Activated T-cell treated with anti-CD3 and anti-CD28 coated beads, Interleukin-2, amount 50 U/mL, for 72 hours (primary cell): ENCODE results near the gene ZFC3H1. TPM values are rescaled to one million over a fixed set of nuclear protein-coding genes. Genes with fewer than 3 reads are reported as not detected.
"Not testable (repeated sequence)": the region's sequence is repeated elsewhere in the genome, so short reads cannot be mapped to it uniquely, and the experiment has no call there.

Experiments used
- ATAC-seq, 2 donors: fragments of 150-1000 bp; cut with Tn5 transposase; replicated peaks in 1 of 2; 2 replicates each; pipeline ENCODE4 v1.10.0; 2021; ENCODE audit warnings: moderate library complexity in 2 of 2, mild to moderate bottlenecking in 1 of 2
- DNase-seq, 2 donors: peaks; one replicate each; pipeline ENCODE4 v3.0.0; 2021 to 2022; ENCODE audit warnings: mixed read lengths in 1 of 2
- H3K27ac Mint-ChIP-seq: one replicate; pipeline ENCODE4 v1.8.0; 2022; ENCODE audit warnings: mild to moderate bottlenecking, moderate library complexity, mixed read lengths
- H3K27me3 Mint-ChIP-seq: one replicate; pipeline ENCODE4 v1.8.0; 2022; ENCODE audit warnings: low read depth, mixed read lengths
- H3K36me3 Mint-ChIP-seq, 2 donors: one replicate each; pipeline ENCODE4 v1.8.0; 2022; ENCODE audit warnings: mixed read lengths in 2 of 2, mild to moderate bottlenecking in 1 of 2; ENCODE audit not compliant: insufficient read depth in 2 of 2
- H3K4me1 Mint-ChIP-seq: one replicate; pipeline ENCODE4 v1.8.0; 2022; ENCODE audit warnings: low read depth, mixed read lengths
- H3K4me3 Mint-ChIP-seq, 2 donors: one replicate each; pipeline ENCODE4 v1.8.0; 2022; ENCODE audit warnings: mild to moderate bottlenecking in 2 of 2, mixed read lengths in 2 of 2, moderate library complexity in 2 of 2
- H3K9me3 Mint-ChIP-seq, 2 donors: one replicate each; pipeline ENCODE4 v1.8.0; 2022; ENCODE audit warnings: mixed read lengths in 2 of 2
- total RNA-seq, 2 donors: library from RNA; stranded (reverse); gene quantifications; one replicate each; pipeline ENCODE4 v1.2.3, GENCODE V29; 2022

The ZFC3H1 gene
- 10 to 100 TPM; 87.7 to 98.7 TPM for total RNA-seq

GRCh38 chr12:71663561-71664410, at the start of gene ZFC3H1, which contains the start of gene THAP2:
ZFC3H1 (minus strand) TSS chr12:71663848; CDS start chr12:71663610, 238 bp downstream.
THAP2 (plus strand) TSS chr12:71664301; CDS start chr12:71664510, 209 bp downstream.
- H3K9me3 Mint-ChIP-seq = peaks cover 0 to 4% of the 10 kb centered on the region in 2 donors
- H3K4me3 Mint-ChIP-seq = peak within 1 kb of the TSS; percentile 95 to 99
- ATAC-seq = peak; percentile 85 to 88
- peaks cover 15 to 34% of the 10 kb centered on the region in 2 donors for H3K36me3 Mint-ChIP-seq
- H3K27me3 Mint-ChIP-seq = no peaks in the 10 kb centered on the region
- H3K4me1 Mint-ChIP-seq = peaks cover 46% of the 10 kb centered on the region
- H3K27ac Mint-ChIP-seq = peak within 1 kb of the TSS; percentile 99
- DNase-seq = peak; percentile 88 to 93

DNA sequence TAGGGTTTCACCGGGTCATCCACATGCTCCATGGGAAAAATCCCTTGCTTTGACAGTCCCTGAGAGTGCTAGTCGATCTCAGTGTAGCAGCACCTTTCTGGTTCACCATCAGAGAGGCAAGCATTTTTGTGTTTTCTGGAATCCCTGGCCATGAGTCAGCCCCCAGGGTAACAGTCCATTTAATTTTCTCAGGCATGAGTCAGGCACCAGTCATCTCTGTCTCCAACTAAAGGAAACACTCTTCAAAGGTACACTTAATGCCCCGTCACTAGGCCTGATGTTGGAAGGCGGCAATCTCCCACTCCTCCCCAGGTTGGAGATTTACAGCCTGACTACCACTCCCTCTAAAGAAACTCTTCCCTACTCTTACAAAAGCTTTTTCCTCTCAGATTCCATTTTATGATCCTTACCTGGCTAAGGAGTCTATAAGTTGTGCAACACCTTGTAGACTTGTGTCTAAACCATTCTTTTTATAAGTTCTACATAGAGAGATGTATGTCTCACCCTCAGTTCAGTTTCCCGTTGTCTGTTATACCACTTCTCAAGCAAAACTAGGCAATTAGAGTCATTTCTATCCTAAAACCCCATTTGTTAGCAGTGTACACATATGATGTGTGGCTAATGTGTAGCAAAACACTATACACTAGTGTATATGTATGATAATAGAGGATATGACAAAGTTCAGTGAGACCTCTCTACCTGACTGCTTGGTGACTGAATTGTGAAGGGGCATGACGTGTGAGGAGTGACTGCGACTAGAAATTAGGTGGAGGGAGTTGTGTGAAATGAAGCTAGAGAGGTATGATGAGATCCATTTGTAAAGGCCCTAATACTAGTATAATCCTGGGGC, 46.9 kb upstream of the ZFC3H1 start:
- Mint-ChIP-seq H3K4me1 (peaks cover 20% of the 10 kb centered on the region), H3K27ac (no peak overlapping the region), H3K4me3 (no peak overlapping the region), H3K9me3 (peaks cover 10 to 12% of the 10 kb centered on the region in 2 donors), H3K36me3 (peaks cover 6 to 12% of the 10 kb centered on the region in 2 donors), H3K27me3 (no peaks in the 10 kb centered on the region)
- ATAC-seq (peak; percentile 57 to 71), DNase-seq (peak in 1 of 2 donors; percentile 6)

- DNase-seq = no peak
- H3K27ac Mint-ChIP-seq = no peak overlapping the region
- no peak for ATAC-seq
- peaks cover 6 to 9% of the 10 kb centered on the region in 2 donors for H3K36me3 Mint-ChIP-seq
- no peaks in the 10 kb centered on the region for H3K27me3 Mint-ChIP-seq
- H3K9me3 Mint-ChIP-seq = peaks cover 10 to 11% of the 10 kb centered on the region in 2 donors
- H3K4me3 Mint-ChIP-seq = no peak overlapping the region
- H3K4me1 Mint-ChIP-seq = peaks cover 20% of the 10 kb centered on the region
Measured at GRCh38 chr12:71708658-71709057, 45.0 kb upstream of the ZFC3H1 start.

DNA sequence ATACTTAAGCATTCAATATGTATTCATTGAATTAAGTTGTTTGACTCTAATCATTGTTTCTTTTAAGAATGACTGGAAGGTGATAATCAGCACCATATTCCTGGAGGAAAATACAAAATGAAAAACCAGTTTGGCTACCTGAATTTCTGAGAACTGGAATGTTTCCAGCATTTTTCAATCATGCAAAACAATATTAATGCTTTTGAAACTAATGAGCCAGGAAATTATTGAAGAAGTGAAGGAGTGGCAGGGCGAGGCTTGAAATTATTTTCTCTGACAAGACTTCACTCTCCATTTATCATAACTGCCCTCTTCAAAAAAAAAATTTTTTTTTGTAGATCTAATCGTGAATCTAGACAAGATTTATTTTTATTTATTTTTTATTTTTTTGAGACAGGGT, 41.3 kb upstream of the ZFC3H1 start:
- no peaks in the 10 kb centered on the region for H3K27me3 Mint-ChIP-seq
- peaks cover 13% of the 10 kb centered on the region for H3K4me1 Mint-ChIP-seq
- H3K9me3 Mint-ChIP-seq = no peaks in the 10 kb centered on the region
- no peak for ATAC-seq
- H3K27ac Mint-ChIP-seq = no peak overlapping the region
- no peak for DNase-seq
- no peak overlapping the region for H3K4me3 Mint-ChIP-seq
- peaks cover 0 to 2% of the 10 kb centered on the region in 2 donors for H3K36me3 Mint-ChIP-seq

DNA sequence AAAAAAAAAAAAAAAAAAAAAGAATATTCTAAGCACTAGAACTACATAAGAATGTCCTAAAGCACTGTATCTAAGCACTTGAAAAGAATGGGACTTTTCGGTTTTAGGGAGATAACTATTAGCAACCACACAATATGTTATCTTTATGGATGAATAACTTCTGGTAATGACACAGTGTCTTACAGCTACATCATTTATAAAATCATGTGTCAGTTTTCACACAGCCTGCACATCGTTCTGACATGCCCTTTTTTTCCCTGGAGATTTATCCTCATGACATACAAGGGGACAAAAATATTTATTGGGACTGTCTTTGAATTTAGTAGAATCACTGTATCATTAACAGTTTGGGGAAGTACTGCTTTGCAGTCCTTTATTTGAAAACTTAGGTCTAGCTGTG, 39.6 kb upstream of the ZFC3H1 start:
- ATAC-seq (no peak), DNase-seq (no peak)
- H3K4me3 Mint-ChIP-seq = no peak overlapping the region
- H3K9me3 Mint-ChIP-seq = no peaks in the 10 kb centered on the region
- H3K27ac Mint-ChIP-seq = no peak overlapping the region
- no peaks in the 10 kb centered on the region for H3K27me3 Mint-ChIP-seq
- H3K4me1 Mint-ChIP-seq = peaks cover 8% of the 10 kb centered on the region
- H3K36me3 Mint-ChIP-seq = peaks cover 3 to 6% of the 10 kb centered on the region in 2 donors

DNA sequence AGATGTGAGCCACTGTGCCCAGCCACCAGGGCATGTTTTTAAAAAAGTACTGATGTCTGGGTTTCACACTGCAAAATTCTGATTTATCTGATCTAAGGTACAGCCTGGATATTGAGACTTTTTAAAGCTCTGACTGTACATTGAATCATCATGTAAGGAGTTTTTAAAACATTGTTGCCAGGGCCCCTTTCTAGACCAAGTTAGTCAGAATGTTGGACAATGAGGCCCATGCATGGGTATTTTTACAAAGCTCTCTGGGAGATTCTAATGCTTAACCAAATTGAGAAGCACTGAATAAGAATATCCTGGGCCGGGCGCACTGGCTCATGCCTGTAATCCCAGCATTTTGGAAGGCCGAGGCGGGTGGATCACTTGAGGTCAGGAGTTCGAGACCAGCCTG, 38.9 kb upstream of the ZFC3H1 start:
- Mint-ChIP-seq H3K4me1 (peaks cover 2% of the 10 kb centered on the region), H3K27ac (no peak overlapping the region), H3K9me3 (no peaks in the 10 kb centered on the region), H3K27me3 (no peaks in the 10 kb centered on the region), H3K4me3 (no peak overlapping the region), H3K36me3 (peaks cover 3 to 6% of the 10 kb centered on the region in 2 donors)
- DNase-seq = no peak
- ATAC-seq = no peak

- DNase-seq, H3K27me3 Mint-ChIP-seq, H3K9me3 Mint-ChIP-seq, H3K4me1 Mint-ChIP-seq, H3K4me3 Mint-ChIP-seq, H3K27ac Mint-ChIP-seq, H3K36me3 Mint-ChIP-seq, ATAC-seq: not testable (repeated sequence)
Measured at GRCh38 chr12:71702181-71702580, 38.5 kb upstream of the ZFC3H1 start.

DNA sequence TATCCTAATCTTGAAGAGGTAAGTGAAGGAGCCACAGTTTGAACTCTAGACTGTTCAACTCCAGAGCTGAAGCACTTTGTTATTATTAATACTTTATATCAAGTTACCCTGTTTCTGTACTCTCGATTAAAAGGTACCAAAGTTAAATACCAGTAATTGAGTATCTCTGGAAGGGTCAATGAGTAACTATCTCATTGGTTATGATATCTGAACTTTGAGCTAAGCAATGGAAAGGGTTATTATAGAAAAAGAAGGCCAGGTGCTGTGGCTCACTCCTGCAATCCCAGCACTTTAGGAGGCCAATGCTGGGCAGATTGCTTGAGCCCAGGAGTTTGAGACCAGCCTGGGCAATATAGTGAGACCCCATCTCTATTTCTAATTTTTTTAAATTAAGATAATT, 32.1 kb upstream of the ZFC3H1 start:
- no peak overlapping the region for H3K27ac Mint-ChIP-seq
- H3K27me3 Mint-ChIP-seq = no peaks in the 10 kb centered on the region
- DNase-seq (no peak), ATAC-seq (no peak)
- H3K36me3 Mint-ChIP-seq = peaks cover 5 to 6% of the 10 kb centered on the region in 2 donors
- H3K4me1 Mint-ChIP-seq = peaks cover 6% of the 10 kb centered on the region
- no peaks in the 10 kb centered on the region for H3K9me3 Mint-ChIP-seq
- no peak overlapping the region for H3K4me3 Mint-ChIP-seq

- no peaks in the 10 kb centered on the region for H3K27me3 Mint-ChIP-seq
- DNase-seq = no peak
- no peaks in the 10 kb centered on the region for H3K9me3 Mint-ChIP-seq
Measured at GRCh38 chr12:71694099-71694820, 30.6 kb upstream of the ZFC3H1 start.

GRCh38 chr12:71693651-71694050, 30.0 kb upstream of the ZFC3H1 start:
- H3K27me3 Mint-ChIP-seq, H3K27ac Mint-ChIP-seq, H3K4me3 Mint-ChIP-seq, DNase-seq, ATAC-seq, H3K9me3 Mint-ChIP-seq, H3K36me3 Mint-ChIP-seq: not testable (repeated sequence)
- peaks cover 12% of the 10 kb centered on the region for H3K4me1 Mint-ChIP-seq

More at GRCh38 chr12:71694099-71694820, 30.6 kb upstream of the ZFC3H1 start:
- H3K36me3 Mint-ChIP-seq = peaks cover 2 to 3% of the 10 kb centered on the region in 2 donors
- no peak overlapping the region for H3K4me3 Mint-ChIP-seq
- peaks cover 8% of the 10 kb centered on the region for H3K4me1 Mint-ChIP-seq
- no peak for ATAC-seq
- no peak overlapping the region for H3K27ac Mint-ChIP-seq

DNA sequence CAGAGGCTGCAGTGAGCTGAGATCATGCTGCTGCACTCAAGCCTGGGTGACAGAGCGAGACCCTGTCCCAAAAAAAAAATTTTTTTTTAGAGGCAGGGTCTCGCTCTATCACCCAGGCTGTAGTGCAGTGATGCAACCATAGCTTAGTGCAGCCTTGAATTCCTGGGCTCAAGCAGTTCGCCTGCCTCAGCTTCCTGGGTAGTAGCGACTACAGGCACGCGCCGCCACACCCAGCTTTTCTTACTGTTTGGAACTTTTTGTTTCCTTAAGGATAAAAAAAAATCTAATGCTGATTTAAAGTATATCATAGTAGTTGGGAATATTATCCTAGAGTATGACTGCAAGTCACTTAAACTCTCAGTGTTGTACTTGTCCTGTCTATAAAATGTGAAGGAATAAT, 29.5 kb upstream of the ZFC3H1 start:
- ATAC-seq (no peak), DNase-seq (no peak)
- H3K27ac Mint-ChIP-seq = no peak overlapping the region
- no peaks in the 10 kb centered on the region for H3K9me3 Mint-ChIP-seq
- H3K27me3 Mint-ChIP-seq = no peaks in the 10 kb centered on the region
- H3K4me1 Mint-ChIP-seq = peaks cover 17% of the 10 kb centered on the region
- no peak overlapping the region for H3K4me3 Mint-ChIP-seq
- H3K36me3 Mint-ChIP-seq = peaks cover 0 to 2% of the 10 kb centered on the region in 2 donors

DNA sequence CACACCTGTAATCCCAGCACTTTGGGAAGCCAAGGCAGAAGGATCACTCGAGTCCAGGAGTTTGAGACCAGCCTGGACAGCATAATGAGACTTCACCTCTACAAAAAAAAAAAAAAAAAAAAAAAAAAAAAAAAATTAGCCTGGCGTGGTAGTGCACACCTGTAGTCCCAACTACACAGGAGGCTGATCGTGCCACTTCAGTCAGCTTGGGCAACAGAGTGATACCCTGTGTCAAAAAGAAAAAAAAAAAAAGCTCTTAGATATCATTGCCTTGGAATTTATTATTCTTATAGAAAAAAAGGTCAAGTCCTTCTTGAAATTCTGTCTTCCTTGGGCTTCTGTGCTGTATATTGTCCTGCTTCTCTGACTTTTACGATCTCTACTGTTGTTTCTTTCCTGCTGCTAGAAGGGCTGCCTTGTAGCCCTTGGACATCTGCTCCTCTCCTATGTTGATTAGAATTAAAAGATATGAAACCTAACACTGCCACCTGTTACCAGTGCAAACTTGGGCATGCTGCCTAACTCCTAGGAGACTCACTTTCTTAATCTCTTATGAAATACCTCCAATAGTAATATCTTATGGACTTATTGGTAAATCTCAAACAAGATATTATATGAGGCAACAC, 28.0 kb upstream of the ZFC3H1 start:
- H3K36me3 Mint-ChIP-seq = peaks cover 0 to 2% of the 10 kb centered on the region in 2 donors
- H3K27me3 Mint-ChIP-seq = no peaks in the 10 kb centered on the region
- no peak overlapping the region for H3K27ac Mint-ChIP-seq
- H3K4me1 Mint-ChIP-seq = peaks cover 28% of the 10 kb centered on the region
- H3K4me3 Mint-ChIP-seq = no peak overlapping the region
- no peaks in the 10 kb centered on the region for H3K9me3 Mint-ChIP-seq
- ATAC-seq = no peak
- DNase-seq = no peak
